Erythroblast (primary cell): ENCODE measurements around the gene ACSL3.

Experiments
- GATA1 ChIP-seq: IDR thresholded peaks from 2 replicates; pipeline ENCODE4 v1.6.1; 2011; ENCODE audit warnings: low read depth, mild to moderate bottlenecking, control low read depth, low read length, moderate library complexity
- POLR2A ChIP-seq: IDR thresholded peaks from 2 replicates; pipeline ENCODE4 v1.6.1; 2011; ENCODE audit warnings: mild to moderate bottlenecking, low read length

DNA sequence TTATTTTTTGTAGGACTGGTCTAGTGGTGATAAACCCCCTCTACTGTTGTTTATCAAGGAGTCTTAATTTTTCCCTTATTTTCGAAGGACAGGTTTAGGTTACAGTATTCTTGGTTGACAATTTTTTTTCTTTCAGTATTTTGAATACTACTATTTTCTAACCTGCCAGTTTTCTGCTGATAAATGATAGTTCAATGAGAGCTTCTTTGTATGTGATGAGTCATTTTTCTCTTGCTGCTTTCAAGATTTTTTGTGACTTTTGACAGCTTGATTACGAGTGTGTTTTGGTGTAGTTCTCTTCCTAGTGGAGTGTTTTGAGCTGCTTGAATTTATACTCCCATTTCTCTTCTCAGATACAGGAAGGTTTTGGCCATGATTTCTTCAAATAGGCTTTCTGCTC, 77.5 kb downstream of the ACSL3 start:
- no peak for TF ChIP-seq POLR2A
- TF ChIP-seq GATA1 = no peak
